Lung (tissue), 12 donors: Measurements from ENCODE around the gene GBF1. TPM values are rescaled to one million over a fixed set of nuclear protein-coding genes. Genes with fewer than 3 reads are reported as not detected.

Experiments used
- ATAC-seq: fragments of 200-7000 bp; cut with Tn5 transposase; one replicate; pipeline ENCODE4 v1.9.1; 2020; ENCODE audit warnings: moderate number of reproducible peaks; ENCODE audit not compliant: insufficient read depth, low FRiP score
- DNase-seq, 3 donors: peaks; one replicate each; pipeline ENCODE4 v3.0.0-alpha.2; 2013 to 2017
- H3K27ac ChIP-seq, 2 donors: one replicate each; pipeline ENCODE4 v1.5.1; 2013; ENCODE audit warnings: mild to moderate bottlenecking in 2 of 2, moderate library complexity in 2 of 2, control low read depth in 1 of 2, inconsistent platforms in 1 of 2, low read depth in 1 of 2, low read length in 1 of 2
- H3K27me3 ChIP-seq, 3 donors: one replicate each; pipeline ENCODE4 v1.5.1; 2013; ENCODE audit warnings: low read length in 2 of 3; ENCODE audit not compliant: control insufficient read depth in 3 of 3, insufficient read depth in 3 of 3
- H3K36me3 ChIP-seq, 4 donors: one replicate each; pipeline ENCODE4 v1.5.1; 2013; ENCODE audit warnings: low read length in 4 of 4, mild to moderate bottlenecking in 1 of 4, moderate library complexity in 1 of 4; ENCODE audit not compliant: control insufficient read depth in 4 of 4, insufficient read depth in 4 of 4
- H3K4me1 ChIP-seq, 5 donors: one replicate each; pipeline ENCODE4 v1.5.1; 2013; ENCODE audit warnings: low read length in 5 of 5, mild to moderate bottlenecking in 2 of 5, moderate library complexity in 1 of 5; ENCODE audit not compliant: control insufficient read depth in 5 of 5, insufficient read depth in 5 of 5
- H3K4me3 ChIP-seq: one replicate; pipeline ENCODE4 v1.5.1; 2013; ENCODE audit warnings: mild to moderate bottlenecking, control low read depth, moderate library complexity
- H3K9ac ChIP-seq, 2 donors: one replicate each; pipeline ENCODE4 v1.5.1; 2013; ENCODE audit warnings: low read length in 2 of 2, control low read depth in 1 of 2; ENCODE audit not compliant: insufficient read depth in 1 of 2
- H3K9me3 ChIP-seq, 4 donors: one replicate each; pipeline ENCODE4 v1.5.1; 2013; ENCODE audit warnings: low read length in 3 of 4, mild to moderate bottlenecking in 1 of 4, moderate library complexity in 1 of 4; ENCODE audit not compliant: control insufficient read depth in 4 of 4, insufficient read depth in 3 of 4
- CTCF ChIP-seq: IDR thresholded peaks from 2 replicates; pipeline ENCODE4 v1.5.1; 2012; ENCODE audit warnings: mild to moderate bottlenecking; ENCODE audit errors: control extremely low read depth, extremely low read depth
- WGBS, 2 donors: extraction: QIAGEN DNeasy Blood & Tissue Kit; methylation state at CpG; one replicate each; pipeline ENCODE4 v1.1.7; 2013; 5-methylcytosine and 5-hydroxymethylcytosine counted together
- polyA plus RNA-seq, 2 donors: library from polyadenylated mRNA; stranded (reverse); fragments of 200-250 nt; gene quantifications; one replicate each; pipeline ENCODE4 v1.2.1, GENCODE V29; 2013
- total RNA-seq, 2 donors: library from RNA; depleted of rRNA in 1 of 2; stranded (reverse); fragments of >200 nt in 1 of 2; gene quantifications; one replicate each; pipeline ENCODE4 v1.2.1, GENCODE V29; 2014 to 2021
- donor health status: control.
- donor health status: control.
- donor health status: Bipolar disorder and iron deficiency.
- donor health status: healthy.
- donor health status: DM: yes; HTN: yes; CAD: no.

The GBF1 gene
- total and polyA plus RNA-seq, 4 donors: 11.6 to 48.5 (median 25.4) TPM

- DNase-seq: peak in 1 of 3 donors; percentile 49
- Histone ChIP-seq H3K9ac (peak overlapping the region in 1 of 2 donors; percentile 37), H3K9me3 (no peaks in the 10 kb centered on the region), H3K36me3 (peaks cover 0 to 1% (median 0%) of the 10 kb centered on the region in 4 donors), H3K4me3 (no peak overlapping the region), H3K27me3 (peaks cover 0 to 29% (median 6%) of the 10 kb centered on the region in 3 donors), H3K27ac (no peak overlapping the region), H3K4me1 (peaks cover 0 to 41% (median 7%) of the 10 kb centered on the region in 5 donors)
- WGBS, 2 donors: 25 to 27% methylated on average over 38 to 39 of the region's 39 CpGs
- TF ChIP-seq CTCF: no peak
- no peak for ATAC-seq
These were observed 4.8 kb upstream of the GBF1 start for GRCh38 chr10:102240467-102241031.

GRCh38 chr10:102241032-102241443 lies 4.3 kb upstream of the GBF1 start:
- ATAC-seq (no peak), DNase-seq (peak in 1 of 3 donors; percentile 39)
- Histone ChIP-seq H3K36me3 (peaks cover 0 to 5% (median 0%) of the 10 kb centered on the region in 4 donors), H3K4me3 (peak overlapping the region; percentile 27), H3K27me3 (peaks cover 0 to 29% (median 5%) of the 10 kb centered on the region in 3 donors), H3K9me3 (no peaks in the 10 kb centered on the region), H3K9ac (peak overlapping the region in 1 of 2 donors; percentile 37), H3K4me1 (peaks cover 0 to 36% (median 7%) of the 10 kb centered on the region in 5 donors), H3K27ac (no peak overlapping the region)
- no peak for TF ChIP-seq CTCF
- 2% methylated on average over 18 to 20 of the region's 20 CpGs for WGBS, 2 donors

- no peaks in the 10 kb centered on the region for H3K9me3 ChIP-seq
- H3K9ac ChIP-seq: peak within 1 kb of the TSS in 1 of 2 donors; percentile 37
- peak within 1 kb of the TSS; percentile 27 for H3K4me3 ChIP-seq
- H3K27me3 ChIP-seq: peaks cover 0 to 29% (median 5%) of the 10 kb centered on the region in 3 donors
- peaks cover 0 to 5% (median 0%) of the 10 kb centered on the region in 4 donors for H3K36me3 ChIP-seq
- H3K4me1 ChIP-seq: peaks cover 0 to 34% (median 7%) of the 10 kb centered on the region in 5 donors
- 0 to 1% methylated on average over 56 to 57 of the region's 57 CpGs for whole genome bisulfite sequencing, 2 donors
- H3K27ac ChIP-seq: no peak within 1 kb of the TSS
- ATAC-seq (peak; percentile 76), DNase-seq (peak; percentile 96 to 98 (median 97))
- TF ChIP-seq CTCF: no peak
These were observed 3.8 kb upstream of the GBF1 start, which contains the start of gene PITX3 for GRCh38 chr10:102241444-102242117. Gene PITX3 (minus strand): TSS chr10:102241512. CDS start chr10:102232080, 9,432 bp downstream.
